ENCODE data around the gene GSPT1.
"Not testable (repeated sequence)": the region's sequence is repeated elsewhere in the genome, so short reads cannot be mapped to it uniquely, and the experiment has no call there.

Gene GSPT1

DNA sequence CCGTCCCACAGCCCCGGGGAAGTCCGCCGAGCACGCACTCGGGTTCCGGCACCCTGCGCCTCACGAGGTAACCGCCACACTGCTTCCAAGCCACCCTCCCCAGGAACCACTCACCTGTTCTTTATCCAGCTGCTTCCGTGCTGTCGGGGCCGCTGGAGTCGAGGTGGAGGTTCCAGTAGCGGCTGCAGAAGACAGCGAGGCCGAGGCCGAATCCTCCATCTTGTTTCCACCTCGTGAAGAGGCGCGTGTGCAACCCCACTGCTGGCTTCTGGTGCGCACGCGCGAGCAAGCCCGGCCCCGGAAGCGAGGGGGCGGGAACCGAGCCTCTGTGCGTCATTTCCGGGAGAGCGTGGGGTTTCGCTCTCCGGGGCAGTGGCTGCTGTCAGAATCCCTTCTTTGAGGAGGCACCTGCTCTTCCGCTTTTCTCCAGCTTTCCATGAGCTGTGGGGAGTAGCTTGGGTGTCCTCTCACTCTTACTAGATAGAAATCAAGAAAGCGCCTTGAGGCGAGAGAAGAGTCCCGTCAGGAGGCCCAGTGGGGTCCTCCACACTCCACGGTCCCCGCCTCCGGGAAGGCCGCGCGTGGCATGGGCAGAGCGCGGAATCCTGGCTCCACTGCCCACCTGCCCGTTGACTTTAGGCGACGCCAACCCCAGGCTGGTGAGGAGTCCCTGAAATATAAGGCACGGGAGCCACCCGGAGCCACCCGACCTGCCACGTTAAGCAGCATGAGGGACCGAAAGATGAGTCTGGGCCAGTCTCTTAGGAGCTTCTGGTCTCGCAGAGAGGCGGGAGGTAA is 64.3 kb downstream of the GSPT1 start, which contains the start of gene RSL1D1:
Gene RSL1D1, minus strand, starts transcription at position 249 of the 798 bp plus-strand sequence. Its CDS starts 30 bp downstream, at position 219.
- DNase-seq: peak; percentile 87

- no peak for DNase-seq
Measured at GRCh38 chr16:11848842-11849241, 66.9 kb downstream of the GSPT1 start.

DNA sequence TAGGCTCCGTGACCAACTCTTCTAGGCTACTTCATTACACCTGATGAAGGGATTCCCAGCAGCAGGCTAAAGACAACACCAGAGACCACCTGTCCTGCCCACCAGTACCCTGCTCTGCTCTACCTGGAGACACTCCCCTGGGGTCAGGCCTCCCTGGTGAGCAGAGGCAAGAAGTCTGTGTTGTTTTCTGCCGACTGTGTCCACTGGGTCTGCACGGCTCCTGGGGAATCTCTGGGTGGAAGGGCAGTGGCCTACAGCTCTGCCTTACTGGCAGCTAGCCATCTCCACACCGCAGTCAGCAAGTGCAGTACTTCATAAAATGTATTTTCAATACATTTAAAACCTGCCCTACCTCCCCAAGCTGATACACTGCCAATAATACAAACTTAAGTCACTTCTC is 71.3 kb downstream of the GSPT1 start:
- DNase-seq: no peak

- DNase-seq: no peak
Measured at GRCh38 chr16:11843861-11844260, 71.9 kb downstream of the GSPT1 start.

DNA sequence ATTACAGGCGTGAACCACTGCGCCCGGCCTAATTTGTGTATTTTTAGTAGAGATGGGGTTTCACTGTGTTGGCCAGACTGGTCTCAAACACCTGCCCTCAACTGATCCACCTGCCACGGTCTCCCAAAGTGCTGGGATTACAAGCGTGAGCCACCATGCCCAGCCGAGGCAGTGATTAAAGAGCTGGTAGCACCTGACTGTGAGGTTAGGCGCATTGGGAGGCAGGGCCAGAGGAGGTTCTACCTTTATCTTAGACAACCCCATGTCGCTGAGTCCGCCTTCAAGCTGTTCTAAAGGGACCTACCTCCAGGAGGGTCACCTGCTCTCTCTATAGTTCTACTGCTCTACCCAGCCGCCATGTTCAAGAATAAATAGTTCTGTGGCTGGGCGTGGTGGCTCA is 72.5 kb downstream of the GSPT1 start:
- no peak for DNase-seq

DNA sequence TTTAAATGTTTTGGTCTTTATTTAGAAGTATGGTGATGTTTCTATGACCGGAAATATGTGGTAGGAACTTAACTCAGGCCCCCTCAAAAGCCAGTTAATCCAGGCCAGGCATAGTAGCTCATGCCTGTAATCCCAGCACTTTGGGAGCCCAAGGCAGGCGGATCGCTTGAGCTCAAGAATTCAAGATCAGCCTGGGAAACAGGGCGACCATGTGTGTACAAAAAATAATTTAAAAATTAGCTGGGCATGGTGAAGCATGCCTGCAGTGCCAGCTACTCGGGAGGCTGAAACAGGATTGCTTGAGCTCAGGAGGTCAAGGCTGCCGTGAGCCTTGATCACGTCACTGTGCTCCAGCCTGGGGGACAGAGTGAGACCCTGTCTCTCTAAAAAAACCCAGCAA is 74.7 kb downstream of the GSPT1 start:
- no peak for DNase-seq

- DNase-seq: no peak
Measured at GRCh38 chr16:11836650-11837244, 79.0 kb downstream of the GSPT1 start.

DNA sequence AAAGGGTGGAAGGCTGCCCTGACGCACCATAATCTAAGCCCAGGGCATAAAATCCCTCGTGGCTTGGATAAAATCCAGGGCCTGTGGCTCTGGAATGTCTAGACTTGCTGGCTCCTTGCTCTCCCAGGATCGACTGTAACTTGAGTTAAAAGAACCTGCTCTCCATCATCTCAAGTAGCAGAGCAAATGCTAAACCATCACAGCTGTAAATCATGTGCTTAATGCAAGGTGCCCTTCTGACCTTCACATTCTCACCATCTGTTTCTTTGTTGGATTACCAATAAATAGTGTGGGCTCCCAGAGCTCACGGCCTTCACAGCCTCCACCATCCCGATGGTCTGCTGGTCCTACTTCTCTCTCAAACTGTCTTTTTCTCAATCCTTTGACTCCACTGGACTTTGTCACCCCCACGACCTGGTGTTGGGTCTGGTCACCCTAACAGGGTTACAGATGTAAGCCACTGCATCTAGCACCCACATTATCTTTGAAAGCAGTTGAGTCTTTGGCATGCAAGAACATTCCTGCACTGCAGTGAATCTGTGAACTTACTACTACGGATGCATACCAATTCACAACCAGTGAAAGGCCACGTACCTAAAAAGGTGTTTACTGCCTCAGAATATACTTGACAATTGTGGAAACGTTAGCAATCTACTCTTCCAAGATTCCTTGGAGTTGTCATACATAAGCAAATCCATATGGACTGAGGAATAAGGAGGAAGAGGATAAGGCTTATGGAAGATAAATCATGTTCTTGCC is 79.7 kb downstream of the GSPT1 start:
- DNase-seq: no peak

- DNase-seq: no peak
Measured at GRCh38 chr16:11835309-11835708, 80.4 kb downstream of the GSPT1 start.

DNA sequence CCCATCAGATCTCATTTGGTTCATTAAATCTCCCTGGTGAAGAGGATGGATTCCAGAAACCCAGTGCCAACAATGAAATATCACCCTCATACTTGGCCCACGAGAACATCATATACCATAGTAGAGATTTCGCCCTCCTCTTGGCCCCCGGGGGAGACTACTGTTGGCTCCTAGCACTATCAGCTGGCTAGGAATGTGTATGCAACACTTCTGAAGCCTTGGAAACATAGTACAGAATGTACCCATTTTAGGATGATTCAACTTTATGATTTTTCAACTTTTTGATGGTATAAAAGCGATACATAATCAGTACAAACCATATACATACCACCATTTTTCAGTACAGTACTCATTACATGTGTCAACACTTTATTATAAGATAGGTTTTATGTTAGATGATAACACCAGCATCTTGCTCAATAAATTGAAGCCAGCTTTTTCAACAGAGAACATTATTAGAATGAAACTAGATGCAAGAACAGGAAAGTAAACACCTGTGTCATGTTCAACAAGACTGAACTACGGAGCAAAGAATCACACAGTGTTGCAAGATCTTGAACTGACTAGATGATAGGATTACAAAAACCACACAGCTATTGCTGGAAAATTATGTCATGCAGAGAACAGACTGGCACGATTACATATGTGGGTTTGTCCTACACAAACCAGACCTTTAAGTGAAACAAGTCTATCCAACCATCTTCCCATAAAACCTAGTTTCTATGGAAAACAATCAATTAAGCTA is 81.6 kb downstream of the GSPT1 start:
- no peak for DNase-seq

- DNase-seq: no peak
Measured at GRCh38 chr16:11828696-11829095, 87.1 kb downstream of the GSPT1 start.

GRCh38 chr16:11825520-11826165 is 90.1 kb downstream of the GSPT1 start:
- DNase-seq: not testable (repeated sequence)

- DNase-seq: no peak
Measured at GRCh38 chr16:11824362-11824761, 91.4 kb downstream of the GSPT1 start.

DNA sequence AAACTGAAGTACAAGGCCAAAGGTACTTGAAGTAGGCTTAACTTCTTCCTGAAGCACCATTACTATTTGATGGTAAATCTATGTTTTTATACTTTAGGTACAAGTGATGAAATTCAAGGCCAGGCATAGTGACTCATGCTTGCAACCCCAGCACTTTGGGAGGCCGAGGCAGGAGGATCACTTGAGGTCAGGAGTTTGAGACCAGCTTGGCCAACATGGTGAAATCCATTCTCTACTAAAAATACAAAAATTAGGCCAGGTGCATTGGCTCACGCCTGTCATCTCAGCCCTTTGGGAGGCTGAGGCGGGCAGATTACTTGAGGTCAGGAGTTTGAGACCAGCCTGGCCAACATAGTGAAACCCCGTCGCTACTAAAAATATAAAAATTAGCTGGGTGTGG is 92.1 kb downstream of the GSPT1 start:
- not testable (repeated sequence) for DNase-seq

GRCh38 chr16:11819798-11820197 is 96.0 kb downstream of the GSPT1 start:
- DNase-seq: no peak

DNA sequence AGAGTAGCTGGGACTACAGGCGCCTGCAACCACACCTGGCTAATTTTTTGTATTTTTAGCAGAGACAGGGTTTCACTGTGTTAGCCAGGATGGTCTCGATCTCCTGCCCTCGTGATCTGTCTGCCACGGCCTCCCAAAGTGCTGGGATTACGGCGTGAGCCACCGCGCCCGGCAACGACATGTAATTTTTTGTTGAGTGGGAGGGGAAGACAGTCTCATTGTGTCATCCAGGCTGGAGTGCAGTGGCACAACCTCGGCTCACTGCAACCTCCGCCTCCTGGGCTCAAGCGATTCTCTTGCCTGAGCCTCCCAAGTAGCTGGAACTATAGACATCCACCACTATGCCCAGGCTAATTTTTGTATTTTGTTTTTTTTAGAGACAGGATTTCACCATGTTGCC is 96.8 kb downstream of the GSPT1 start:
- not testable (repeated sequence) for DNase-seq

All from NCI-H1436 (cell line).